Keratinocyte (primary cell): ENCODE data around the gene CTXN1. TPM values are rescaled to one million over a fixed set of nuclear protein-coding genes. Genes with fewer than 3 reads are reported as not detected.

Source experiments
- DNase-seq: peaks from one replicate; pipeline ENCODE4 v3.0.0-alpha.2; 2011; ENCODE audit warnings: low read depth, missing footprints, low spot score
- FAIRE-seq: peaks from 2 replicates; lab custom pipeline; 2011; peaks lifted over from hg19 to GRCh38; lab: Jason Lieb, UNC
- H2AFZ ChIP-seq: 2 replicates; pipeline ENCODE4 v1.6.0; 2012; ENCODE audit warnings: low read length, control low read depth, inconsistent platforms; ENCODE audit not compliant: control insufficient read depth
- H3K27ac ChIP-seq: 2 replicates; pipeline ENCODE4 v1.5.1; 2011; ENCODE audit warnings: low read length; ENCODE audit not compliant: control insufficient read depth, insufficient read depth
- H3K27me3 ChIP-seq: 3 replicates; pipeline ENCODE4 v1.6.0; 2011; ENCODE audit warnings: low read length; ENCODE audit not compliant: control insufficient read depth, insufficient read depth; ENCODE audit errors: extremely low read depth
- H3K36me3 ChIP-seq, 2 experiments: 2 replicates in 1 of 2; 3 replicates in 1 of 2; pipeline ENCODE4 v1.5.1; 2011; ENCODE audit warnings: low read length in 2 of 2, mild to moderate bottlenecking in 1 of 2; ENCODE audit not compliant: control insufficient read depth in 2 of 2, insufficient read depth in 2 of 2; ENCODE audit errors: extremely low read depth in 1 of 2
- H3K4me1 ChIP-seq: 3 replicates; pipeline ENCODE4 v1.5.1; 2011; ENCODE audit warnings: low read length; ENCODE audit not compliant: control insufficient read depth, insufficient read depth; ENCODE audit errors: extremely low read depth
- H3K4me2 ChIP-seq: 3 replicates; pipeline ENCODE4 v1.6.0; 2011; ENCODE audit warnings: low read depth, low read length; ENCODE audit not compliant: control insufficient read depth, insufficient read depth; ENCODE audit errors: extremely low read depth
- H3K4me3 ChIP-seq, 3 experiments: fragments of 200-600 bp in 1 of 3; sonication (generic) in 1 of 3; 2 replicates in 2 of 3; 3 replicates in 1 of 3; pipeline ENCODE4 v1.5.1; 2011 to 2016; ENCODE audit warnings: low read length in 3 of 3, mild to moderate bottlenecking in 3 of 3, control low read depth in 2 of 3, inconsistent platforms in 1 of 3, low read depth in 1 of 3, mixed read lengths in 1 of 3, mixed run types in 1 of 3, moderate library complexity in 1 of 3; ENCODE audit not compliant: control insufficient read depth in 2 of 3, insufficient read depth in 2 of 3; ENCODE audit errors: extremely low read depth in 1 of 3
- H3K79me2 ChIP-seq: 2 replicates; pipeline ENCODE4 v1.6.0; 2012; ENCODE audit warnings: low read length; ENCODE audit not compliant: control insufficient read depth, insufficient read depth
- H3K9ac ChIP-seq: 3 replicates; pipeline ENCODE4 v1.6.0; 2011; ENCODE audit warnings: low read length; ENCODE audit not compliant: control insufficient read depth, insufficient read depth; ENCODE audit errors: extremely low read depth
- H3K9me1 ChIP-seq: 3 replicates; pipeline ENCODE4 v1.6.0; 2011; ENCODE audit warnings: low read length; ENCODE audit not compliant: control insufficient read depth, insufficient read depth; ENCODE audit errors: extremely low read depth
- H3K9me3 ChIP-seq: 2 replicates; pipeline ENCODE4 v1.5.1; 2012; ENCODE audit warnings: low read depth, low read length; ENCODE audit not compliant: control insufficient read depth
- H4K20me1 ChIP-seq: 3 replicates; pipeline ENCODE4 v1.6.0; 2011; ENCODE audit warnings: low read length; ENCODE audit not compliant: control insufficient read depth, insufficient read depth; ENCODE audit errors: extremely low read depth
- EZH2 ChIP-seq: IDR thresholded peaks from one replicate; pipeline ENCODE4 v1.6.1; 2012; ENCODE audit warnings: inconsistent platforms, mild to moderate bottlenecking, low read length, moderate library complexity
- dilution Hi-C: fragments of 300-500 bp; cut with MboI; formaldehyde crosslinking; loops from one replicate; pipeline ENCODE4 v1.7.0; 2020; ENCODE audit warnings: low sequenced_read_pairs; ENCODE audit not compliant: extremely low pct_ligation_motif_present
- polyA plus RNA-seq, 5 experiments: library from polyadenylated mRNA; depleted of rRNA in 3 of 5; stranded (reverse) in 3 of 5; stranded (forward) in 1 of 5; unstranded in 1 of 5; fragments of >200 nt; gene quantifications; 1 replicate in 1 of 5; 2 replicates in 3 of 5; 3 replicates in 1 of 5; pipeline versions ENCODE4 v1.2.1 to v1.2.3, GENCODE V29; 2011 to 2012; ENCODE audit warnings: missing spikeins in 2 of 5, low read depth in 1 of 5, low replicate concordance in 1 of 5
- TF ChIP-seq, protein P1 (sequence below), 3 experiments: IDR thresholded peaks in 1 of 3; conservative IDR thresholded peaks in 1 of 3; optimal IDR thresholded peaks in 1 of 3; 2 replicates in 2 of 3; 3 replicates in 1 of 3; pipeline versions ENCODE3 to v1.5.1; 2011; ENCODE audit warnings: low read length in 3 of 3, mild to moderate bottlenecking in 3 of 3, moderate library complexity in 2 of 3, control low read depth in 1 of 3, inconsistent platforms in 1 of 3; ENCODE audit not compliant: insufficient read depth in 2 of 3; ENCODE audit errors: extremely low read depth in 1 of 3

Gene CTXN1
- polyA plus RNA-seq, 1 donor (not counting 4 experiments of a cell fraction or from before 2014, with no cell fraction given), result 0.41 TPM

DNA sequence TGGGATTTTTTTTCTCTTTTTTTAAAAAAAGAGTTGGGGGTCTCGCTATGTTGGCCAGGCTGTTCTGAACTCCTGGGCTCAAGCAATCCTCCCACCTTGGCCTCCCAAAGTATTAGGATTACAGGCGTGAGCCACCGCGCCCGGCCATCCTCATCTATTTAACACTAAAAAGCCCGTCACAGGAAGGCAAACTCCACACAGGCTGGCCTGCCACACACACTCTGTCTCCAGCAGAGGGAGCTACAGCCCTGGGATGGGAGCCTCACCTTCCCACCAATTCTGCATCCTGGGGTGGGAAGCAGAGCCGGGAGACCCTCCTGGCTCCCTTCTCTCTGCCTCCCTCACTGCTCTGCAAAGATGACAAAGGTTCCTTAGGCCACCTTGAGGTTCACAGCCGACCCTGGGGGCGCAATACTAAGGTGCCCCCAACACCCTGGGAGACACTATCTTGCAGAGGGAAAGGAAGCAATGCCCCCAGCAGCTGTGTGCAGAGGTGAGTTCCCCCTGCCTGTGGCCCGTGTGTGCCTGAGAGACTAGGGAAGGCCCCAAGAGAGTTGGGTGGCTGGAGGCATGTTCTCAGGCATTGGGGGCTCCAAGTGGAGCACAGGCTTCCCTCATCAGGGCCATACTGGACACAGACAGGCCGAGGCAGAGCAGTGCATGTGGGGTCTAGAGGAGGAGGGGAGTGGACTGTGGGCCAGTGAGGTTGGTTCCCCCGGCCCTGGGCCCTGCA lies 44.9 kb upstream of the CTXN1 start:
- no peak overlapping the region for H3K4me2 ChIP-seq
- peaks cover 45 to 51% of the 10 kb centered on the region in 2 experiments for H3K36me3 ChIP-seq
- no peaks in the 10 kb centered on the region for H3K27me3 ChIP-seq
- no peak overlapping the region for H3K27ac ChIP-seq
- no peak overlapping the region for H3K9ac ChIP-seq
- no peak overlapping the region for H3K4me3 ChIP-seq
- dilution Hi-C loops, result no loop called here
- TF ChIP-seq, protein P1, sequence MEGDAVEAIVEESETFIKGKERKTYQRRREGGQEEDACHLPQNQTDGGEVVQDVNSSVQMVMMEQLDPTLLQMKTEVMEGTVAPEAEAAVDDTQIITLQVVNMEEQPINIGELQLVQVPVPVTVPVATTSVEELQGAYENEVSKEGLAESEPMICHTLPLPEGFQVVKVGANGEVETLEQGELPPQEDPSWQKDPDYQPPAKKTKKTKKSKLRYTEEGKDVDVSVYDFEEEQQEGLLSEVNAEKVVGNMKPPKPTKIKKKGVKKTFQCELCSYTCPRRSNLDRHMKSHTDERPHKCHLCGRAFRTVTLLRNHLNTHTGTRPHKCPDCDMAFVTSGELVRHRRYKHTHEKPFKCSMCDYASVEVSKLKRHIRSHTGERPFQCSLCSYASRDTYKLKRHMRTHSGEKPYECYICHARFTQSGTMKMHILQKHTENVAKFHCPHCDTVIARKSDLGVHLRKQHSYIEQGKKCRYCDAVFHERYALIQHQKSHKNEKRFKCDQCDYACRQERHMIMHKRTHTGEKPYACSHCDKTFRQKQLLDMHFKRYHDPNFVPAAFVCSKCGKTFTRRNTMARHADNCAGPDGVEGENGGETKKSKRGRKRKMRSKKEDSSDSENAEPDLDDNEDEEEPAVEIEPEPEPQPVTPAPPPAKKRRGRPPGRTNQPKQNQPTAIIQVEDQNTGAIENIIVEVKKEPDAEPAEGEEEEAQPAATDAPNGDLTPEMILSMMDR (optimal IDR thresholded peaks at IDR 0.05 in 1 of 3, IDR thresholded peaks at IDR 0.05 in 1 of 3, conservative IDR thresholded peaks at IDR 0.05 in 1 of 3; ENCODE audit: extremely low read depth in 1 of 3, insufficient read depth in 2 of 3, low read length in 3 of 3), result peak; percentile 81 to 93 (median 82)
- TF ChIP-seq EZH2, result no peak
- H2AFZ ChIP-seq, result no peak overlapping the region
- H3K4me1 ChIP-seq, result no peaks in the 10 kb centered on the region
- H3K9me1 ChIP-seq, result no peaks in the 10 kb centered on the region
- FAIRE-seq, result no peak
- H3K79me2 ChIP-seq, result peaks cover 16% of the 10 kb centered on the region
- H4K20me1 ChIP-seq, result no peaks in the 10 kb centered on the region
- H3K9me3 ChIP-seq, result no peaks in the 10 kb centered on the region
- no peak for DNase-seq

DNA sequence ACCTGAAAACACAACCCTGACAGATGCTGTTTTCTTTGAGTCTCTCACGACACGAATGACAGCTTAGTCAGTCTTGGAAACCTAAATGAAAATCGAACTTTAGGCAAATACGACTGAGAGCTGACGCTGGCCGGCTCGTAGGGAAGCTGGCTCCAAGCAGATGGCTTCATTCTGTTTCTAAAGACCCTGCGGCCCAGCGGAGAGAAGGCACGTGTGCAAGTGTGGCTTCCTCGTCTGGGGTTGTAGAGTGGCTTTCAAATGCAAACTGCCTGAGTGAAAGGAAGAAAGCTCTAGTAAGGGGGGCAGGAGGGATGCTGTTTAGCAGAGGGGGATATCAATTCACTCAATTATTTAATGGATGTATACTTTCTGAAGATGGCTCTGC lies 43.6 kb upstream of the CTXN1 start:
- dilution Hi-C loops, result no loop called here
- no peak overlapping the region for H3K4me3 ChIP-seq
- H3K9me1 ChIP-seq, result no peaks in the 10 kb centered on the region

More for the DNA sequence above, 43.6 kb upstream of the CTXN1 start:
- Histone ChIP-seq H3K9ac (no peak overlapping the region), H3K79me2 (peaks cover 4% of the 10 kb centered on the region), H3K9me3 (no peaks in the 10 kb centered on the region), H3K36me3 (peaks cover 36 to 49% of the 10 kb centered on the region in 2 experiments), H2AFZ (no peak overlapping the region), H3K27ac (no peak overlapping the region), H3K4me1 (no peaks in the 10 kb centered on the region), H4K20me1 (no peaks in the 10 kb centered on the region), H3K4me2 (no peak overlapping the region), H3K27me3 (no peaks in the 10 kb centered on the region)
- DNase-seq (no peak), FAIRE-seq (no peak)
- no peak for TF ChIP-seq EZH2
- TF ChIP-seq, protein P1 (optimal IDR thresholded peaks at IDR 0.05 in 1 of 3, IDR thresholded peaks at IDR 0.05 in 1 of 3, conservative IDR thresholded peaks at IDR 0.05 in 1 of 3; ENCODE audit: extremely low read depth in 1 of 3, insufficient read depth in 2 of 3, low read length in 3 of 3), result no peak
